HFFc6 (cell line): ENCODE measurements around the gene GALNT18. TPM values are rescaled to one million over a fixed set of nuclear protein-coding genes. Genes with fewer than 3 reads are reported as not detected.

Source experiments
- DNase-seq: peaks from one replicate; pipeline ENCODE4 v3.0.0-alpha.2; 2018
- H3K27ac Mint-ChIP-seq: 2 replicates; pipeline ENCODE4 v1.8.0; 2020; ENCODE audit warnings: mild to moderate bottlenecking, mixed read lengths
- H3K27me3 Mint-ChIP-seq: 2 replicates; pipeline ENCODE4 v1.8.0; 2021; ENCODE audit warnings: mild to moderate bottlenecking, moderate library complexity, mixed read lengths; ENCODE audit not compliant: insufficient read depth
- H3K36me3 Mint-ChIP-seq: 2 replicates; pipeline ENCODE4 v1.8.0; 2021; ENCODE audit warnings: low read depth, mixed read lengths
- H3K4me1 Mint-ChIP-seq: 2 replicates; pipeline ENCODE4 v1.8.0; 2020; ENCODE audit warnings: low read depth, mixed read lengths
- H3K4me3 Mint-ChIP-seq: 2 replicates; pipeline ENCODE4 v1.8.0; 2020; ENCODE audit warnings: mild to moderate bottlenecking, moderate library complexity, mixed read lengths
- H3K9me3 Mint-ChIP-seq: 2 replicates; pipeline ENCODE4 v1.8.0; 2020; ENCODE audit warnings: mild to moderate bottlenecking, mixed read lengths
- CTCF ChIP-seq: fragments of 200-600 bp; sonication (generic); IDR thresholded peaks from 2 replicates; pipeline ENCODE4 v1.5.0; 2021; ENCODE audit warnings: antibody characterized with exemption, mild to moderate bottlenecking
- total RNA-seq, 6 experiments: library from RNA; stranded (reverse); fragmentation: NEBNext Ultra II Directional; extraction: Animal tissue kit (Norgen Biotek cat#: 25700); gene quantifications; 2 replicates in 1 of 6; 3 replicates in 5 of 6; pipeline ENCODE4 v1.2.3, GENCODE V29; 2021

Gene GALNT18
- total RNA-seq, 6 experiments from 2014 or later: 2.7 to 13.7 (median 12.4) TPM

DNA sequence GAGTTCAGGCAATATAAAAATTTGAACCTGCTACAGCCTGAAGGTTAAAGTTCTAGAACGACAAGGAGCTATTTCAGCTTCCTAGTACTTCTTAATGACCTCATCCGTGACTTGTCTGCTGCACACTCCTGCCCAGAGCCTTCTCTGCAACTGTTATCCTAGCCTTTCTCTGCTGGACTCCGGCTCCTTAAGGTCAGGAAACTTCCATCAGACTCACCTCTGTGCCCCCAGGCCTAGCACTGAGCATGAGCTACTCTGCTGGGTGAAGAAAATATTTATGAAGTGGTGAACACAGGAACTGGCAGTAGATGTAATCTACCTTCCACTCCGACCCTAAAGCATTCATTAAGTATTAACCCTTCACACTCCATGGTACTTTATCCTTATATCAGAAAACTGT, 287.2 kb downstream of the GALNT18 start:
- peaks cover 32% of the 10 kb centered on the region for H3K27me3 Mint-ChIP-seq
- TF ChIP-seq CTCF: no peak
- H3K4me3 Mint-ChIP-seq: no peak overlapping the region
- H3K27ac Mint-ChIP-seq: no peak overlapping the region
- DNase-seq: no peak
- H3K9me3 Mint-ChIP-seq: no peaks in the 10 kb centered on the region
- H3K4me1 Mint-ChIP-seq: peaks cover 5% of the 10 kb centered on the region; the same call in 1 of the 2 replicates
- H3K36me3 Mint-ChIP-seq: no peaks in the 10 kb centered on the region; the same call in 1 of the 2 replicates

DNA sequence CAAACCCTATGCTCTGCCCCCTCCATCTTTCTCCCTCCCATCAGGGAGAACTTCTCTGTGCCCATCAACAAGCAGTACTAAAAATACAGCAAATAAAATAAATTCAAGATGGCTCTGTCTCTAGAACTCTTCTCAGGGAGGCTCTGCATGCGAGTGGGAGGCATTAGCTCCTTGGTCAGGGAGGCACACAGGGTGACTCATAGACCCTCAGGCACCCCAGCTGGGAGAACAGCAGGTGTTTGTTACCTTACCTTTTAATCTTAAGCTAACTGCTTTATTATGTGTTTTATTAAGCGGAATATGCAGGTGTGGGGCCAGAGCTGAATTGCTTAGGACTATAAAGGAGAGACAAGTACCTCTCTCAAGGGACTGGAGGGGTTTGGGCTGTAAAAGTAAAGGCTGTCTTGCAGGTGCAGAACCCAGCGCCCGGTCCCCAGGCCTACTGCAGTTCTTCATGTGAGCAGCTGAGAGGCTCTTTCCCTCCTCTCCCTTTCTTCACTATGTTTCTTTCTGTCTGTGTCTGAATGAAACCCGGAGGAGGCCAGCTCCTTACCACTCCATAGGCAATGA, 289.6 kb downstream of the GALNT18 start:
- H3K27me3 Mint-ChIP-seq: peaks cover 33% of the 10 kb centered on the region
- no peak overlapping the region for H3K4me3 Mint-ChIP-seq
- TF ChIP-seq CTCF: no peak
- 0 out of 2 replicates have a peak, but pooled peaks cover 5% of the 10 kb centered on the region for H3K4me1 Mint-ChIP-seq
- no peak overlapping the region for H3K27ac Mint-ChIP-seq
- no peak for DNase-seq
- no peaks in the 10 kb centered on the region for H3K36me3 Mint-ChIP-seq
- no peaks in the 10 kb centered on the region for H3K9me3 Mint-ChIP-seq

GRCh38 chr11:11329062-11329806, 292.6 kb downstream of the GALNT18 start:
- no peak overlapping the region for H3K4me3 Mint-ChIP-seq
- H3K27me3 Mint-ChIP-seq: peaks cover 37% of the 10 kb centered on the region
- no peaks in the 10 kb centered on the region; the same call in 1 of the 2 replicates for H3K36me3 Mint-ChIP-seq
- TF ChIP-seq CTCF: no peak
- H3K27ac Mint-ChIP-seq: no peak overlapping the region
- no peaks in the 10 kb centered on the region for H3K9me3 Mint-ChIP-seq
- no peaks in the 10 kb centered on the region for H3K4me1 Mint-ChIP-seq
- DNase-seq: no peak

DNA sequence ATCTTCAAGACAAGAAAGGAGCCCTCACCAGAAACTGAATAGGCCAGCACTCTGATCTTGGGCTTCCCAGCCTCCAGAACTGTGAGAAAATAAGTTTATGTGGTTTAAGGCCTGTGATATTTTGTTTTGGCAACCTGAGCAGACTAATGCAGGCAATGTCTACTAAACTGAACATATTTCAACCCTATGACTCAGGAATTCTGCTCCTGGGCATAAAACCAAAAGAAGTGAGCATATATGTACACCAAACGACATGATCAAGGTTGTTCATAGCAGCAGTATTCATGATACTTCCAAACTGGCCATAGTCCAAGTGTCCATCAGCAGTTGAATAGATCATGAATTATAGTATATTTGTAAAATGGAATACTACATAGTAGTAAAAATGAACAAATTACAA, 297.7 kb downstream of the GALNT18 start:
- Mint-ChIP-seq H3K9me3 (no peaks in the 10 kb centered on the region), H3K4me1 (no peaks in the 10 kb centered on the region), H3K27me3 (peaks cover 27% of the 10 kb centered on the region), H3K36me3 (no peaks in the 10 kb centered on the region; the same call in 1 of the 2 replicates), H3K27ac (no peak overlapping the region), H3K4me3 (no peak overlapping the region)
- peak; percentile 12 for DNase-seq
- no peak for TF ChIP-seq CTCF

DNA sequence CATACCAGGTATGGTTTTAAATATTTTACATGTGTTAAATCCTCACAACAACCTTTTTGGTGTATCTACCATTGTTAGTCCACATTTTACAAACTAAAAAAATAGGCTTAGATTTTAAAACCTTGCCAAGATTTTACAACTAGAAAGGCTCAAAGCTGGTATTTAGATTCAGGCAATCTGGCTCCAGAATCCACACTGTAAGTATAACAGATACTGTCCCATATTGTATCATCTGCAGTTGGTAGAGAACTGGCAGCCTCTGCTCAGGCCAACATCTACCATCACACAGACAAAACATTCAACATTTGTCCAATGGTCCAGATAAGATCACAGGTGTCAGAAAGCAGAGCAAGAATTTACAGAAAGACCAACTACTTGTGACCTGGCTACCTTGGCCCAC, 299.7 kb downstream of the GALNT18 start:
- Mint-ChIP-seq H3K4me1 (peaks cover 6% of the 10 kb centered on the region; the same call in 1 of the 2 replicates), H3K9me3 (no peaks in the 10 kb centered on the region), H3K27me3 (peaks cover 13% of the 10 kb centered on the region), H3K36me3 (no peaks in the 10 kb centered on the region; the same call in 1 of the 2 replicates), H3K27ac (no peak overlapping the region), H3K4me3 (no peak overlapping the region)
- DNase-seq: no peak
- no peak for TF ChIP-seq CTCF
